ENCODE results near the gene NOLC1.

GRCh38 chr10:102119417-102120141, 32.6 kb upstream of the NOLC1 start:
- no peak for TF ChIP-seq EZH2 (IDR thresholded peaks at IDR 0.05)
- TF ChIP-seq POLR2AphosphoS5 (IDR thresholded peaks at IDR 0.05; ENCODE audit: borderline replicate concordance, low read depth, low read length): no peak; the same call in 1 of the 2 replicates
- TF ChIP-seq FOXP2 (optimal IDR thresholded peaks at IDR 0.05; ENCODE audit: control extremely low read depth, extremely low read length, insufficient read depth): no peak
